Stimulated activated CD4-positive, alpha-beta T cell treated with anti-CD3 and anti-CD28 coated beads, Interleukin-12 subunit alpha, Interleukin-12 subunit beta, amount 100 ng/mL, for 4 hours (primary cell): ENCODE results near the gene WFDC1.

Experiments used
- DNase-seq: peaks from one replicate; pipeline ENCODE4 v3.0.0-alpha.2; 2020

Gene WFDC1

DNA sequence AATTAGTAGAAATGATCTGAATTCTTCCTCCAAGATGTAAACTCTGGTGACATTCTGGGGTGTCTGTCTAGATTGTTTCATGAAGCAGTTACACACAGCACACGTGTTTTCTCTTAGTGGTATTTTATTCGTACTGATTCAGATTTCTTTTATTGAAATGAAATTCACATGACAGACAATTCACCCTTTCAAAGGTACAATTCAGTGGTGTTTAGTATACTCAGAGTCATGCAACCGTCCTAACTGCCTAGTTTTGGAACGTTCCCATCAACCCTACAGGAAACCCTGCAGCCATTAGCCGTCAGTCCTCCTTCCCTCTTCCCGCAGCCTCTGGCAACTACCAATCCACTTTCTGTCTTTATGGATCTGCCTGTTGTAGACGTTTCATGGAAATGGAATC lies 8.8 kb downstream of the WFDC1 start:
- no peak for DNase-seq

DNA sequence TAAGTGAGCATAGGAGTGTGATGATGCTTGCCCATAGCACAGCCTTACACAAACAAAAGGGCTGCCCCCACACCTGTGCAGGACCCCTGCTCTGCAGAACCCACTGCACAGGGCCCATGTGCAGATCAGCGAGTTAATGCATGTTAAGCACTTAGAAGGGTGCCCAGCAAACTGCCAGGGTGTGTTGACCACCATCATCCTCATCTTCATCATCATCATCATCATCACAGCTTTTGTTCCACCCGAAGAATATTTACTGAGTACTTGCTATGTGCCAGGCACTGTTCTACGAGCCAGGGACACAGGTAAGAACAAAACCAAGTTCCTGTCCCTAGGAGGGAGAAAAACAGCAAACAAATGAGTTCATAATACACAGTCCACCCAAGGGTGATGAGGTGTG lies 11.9 kb downstream of the WFDC1 start:
- DNase-seq, result no peak

DNA sequence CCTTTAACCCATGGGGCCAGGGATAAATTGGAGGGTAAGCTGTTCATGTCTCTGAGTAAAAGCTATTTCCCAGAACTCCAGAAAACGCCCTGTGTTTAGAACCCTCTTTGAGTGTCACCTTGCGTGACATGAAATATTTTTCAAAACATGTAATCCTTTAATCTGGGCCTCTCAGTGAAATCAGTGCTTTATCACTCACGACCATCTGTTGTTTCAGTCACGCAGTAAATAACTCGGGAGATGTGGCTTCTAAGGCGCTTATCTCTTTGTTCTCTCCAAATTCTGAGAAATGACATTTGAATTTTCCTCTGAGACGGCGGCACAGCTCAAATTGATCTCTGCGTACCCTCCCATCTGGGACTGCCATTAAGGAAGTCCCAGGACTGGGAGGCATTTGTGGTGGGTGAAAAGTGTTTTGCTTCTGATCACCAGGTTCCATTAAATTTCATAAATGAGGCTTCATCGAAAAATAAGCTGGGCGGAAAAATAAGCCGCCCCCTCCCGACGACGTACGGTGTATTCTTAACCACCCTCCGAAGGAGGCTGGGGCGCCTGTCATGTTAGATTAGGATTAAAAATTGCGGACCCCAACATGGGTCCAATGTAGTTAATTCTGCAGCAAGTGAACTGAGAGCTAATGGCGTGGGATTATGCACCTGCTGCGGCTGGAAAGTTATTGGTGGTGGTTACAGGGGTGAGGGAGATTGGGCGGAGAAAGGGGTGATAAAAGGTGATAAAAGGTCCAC lies 12.7 kb downstream of the WFDC1 start:
- no peak for DNase-seq

DNA sequence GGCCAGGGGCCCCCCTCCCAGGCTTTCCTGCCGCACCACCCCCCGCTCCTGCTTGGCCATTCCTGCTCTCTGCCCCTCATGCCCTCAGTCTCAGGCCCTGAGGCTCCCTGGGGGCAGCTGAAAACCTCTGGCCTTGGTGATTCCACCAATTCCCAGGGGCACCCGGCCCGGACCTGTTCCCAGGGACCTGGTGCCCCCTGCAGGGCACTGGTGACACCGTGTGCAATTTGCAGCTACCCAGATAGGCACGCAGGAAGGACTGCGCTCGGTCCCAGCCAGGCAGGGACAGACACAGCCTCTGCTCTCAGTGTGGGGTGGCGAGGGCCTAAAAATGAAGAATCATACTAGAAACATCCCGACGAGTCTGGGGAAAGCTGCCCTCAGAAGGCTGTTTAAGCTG lies 13.4 kb downstream of the WFDC1 start:
- DNase-seq, result no peak

DNA sequence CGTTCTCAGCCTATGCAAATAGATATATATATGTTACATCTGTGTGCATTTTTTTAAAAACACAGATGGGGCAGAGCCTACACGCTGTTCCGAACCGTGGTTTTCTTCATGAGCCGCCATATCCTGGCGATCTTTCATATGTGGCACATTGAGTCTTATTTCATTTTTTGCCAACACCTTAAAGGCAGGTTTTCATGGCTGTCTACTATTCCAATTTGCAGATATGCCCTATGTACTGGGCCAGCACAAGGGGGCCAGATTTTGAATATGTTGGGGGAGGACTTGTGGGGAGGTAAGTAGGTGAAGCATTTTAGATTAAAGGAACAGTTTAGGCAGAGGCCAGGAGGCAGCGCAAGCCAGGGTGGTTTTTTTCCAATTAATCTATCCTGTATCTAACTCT lies 16.0 kb downstream of the WFDC1 start:
- DNase-seq, result no peak

DNA sequence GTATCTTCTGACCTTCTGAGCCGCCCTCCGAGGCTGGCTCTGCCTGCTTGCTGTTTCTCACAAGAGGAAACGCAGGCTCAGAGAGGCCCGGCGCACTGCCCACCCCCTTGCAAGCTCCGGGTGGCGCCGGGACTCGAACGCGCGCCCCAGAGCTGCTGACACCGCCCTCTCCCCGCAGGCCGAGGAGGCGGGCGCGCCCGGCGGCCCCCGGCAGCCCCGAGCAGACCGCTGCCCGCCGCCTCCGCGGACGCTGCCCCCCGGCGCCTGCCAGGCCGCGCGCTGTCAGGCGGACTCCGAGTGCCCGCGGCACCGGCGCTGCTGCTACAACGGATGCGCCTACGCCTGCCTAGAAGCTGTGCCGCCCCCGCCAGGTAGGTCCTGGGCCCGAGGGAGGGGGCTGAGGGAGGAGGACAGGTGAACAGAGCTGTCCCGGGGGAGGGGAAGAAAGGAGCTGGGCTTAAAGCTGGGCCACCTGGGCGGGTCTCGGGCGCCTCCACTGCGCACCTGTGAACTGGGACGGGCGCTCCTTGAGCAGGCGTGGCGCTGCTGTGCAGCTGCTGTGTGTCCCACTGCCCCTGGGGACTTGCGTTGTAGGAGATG lies 18.2 kb downstream of the WFDC1 start:
- DNase-seq, result no peak

DNA sequence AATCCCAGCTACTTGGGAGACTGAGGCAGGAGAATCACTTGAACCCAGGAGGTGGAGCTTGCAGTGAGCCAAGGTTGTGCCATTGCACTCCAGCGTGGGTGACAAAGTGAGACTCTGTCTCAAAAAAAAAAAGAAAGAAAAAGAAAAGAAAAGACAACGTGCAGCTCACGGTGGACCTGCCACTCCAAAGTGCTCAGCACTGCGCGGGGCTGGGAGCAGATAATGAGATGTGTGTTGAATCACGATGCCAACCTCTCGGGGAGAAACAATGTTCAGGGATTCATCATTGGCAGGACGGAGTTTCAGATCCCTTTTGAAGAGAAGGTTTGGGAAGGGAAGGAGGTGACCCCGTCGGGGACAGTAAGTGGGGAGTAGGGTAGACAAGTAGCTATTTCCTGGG lies 19.2 kb downstream of the WFDC1 start:
- no peak for DNase-seq

DNA sequence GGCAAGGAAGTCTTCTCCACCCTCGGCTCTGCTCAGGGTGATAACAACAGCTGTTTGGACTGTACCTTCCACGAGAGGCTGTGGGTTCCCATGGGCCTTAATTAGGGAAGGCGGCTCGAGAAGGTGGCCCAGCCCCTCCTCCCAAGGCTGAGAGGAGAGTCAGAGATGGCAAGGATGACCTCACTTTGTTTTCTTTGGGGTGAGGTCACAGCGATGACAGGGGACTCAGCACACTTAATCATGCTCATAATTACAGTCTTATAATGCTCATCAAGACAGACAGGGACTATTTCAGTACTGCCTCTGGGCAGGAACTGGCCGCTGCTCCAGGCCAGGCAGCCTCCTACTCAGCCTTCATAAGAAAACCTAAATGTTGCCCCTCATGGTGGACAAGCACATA lies 19.7 kb downstream of the WFDC1 start:
- DNase-seq, result no peak

DNA sequence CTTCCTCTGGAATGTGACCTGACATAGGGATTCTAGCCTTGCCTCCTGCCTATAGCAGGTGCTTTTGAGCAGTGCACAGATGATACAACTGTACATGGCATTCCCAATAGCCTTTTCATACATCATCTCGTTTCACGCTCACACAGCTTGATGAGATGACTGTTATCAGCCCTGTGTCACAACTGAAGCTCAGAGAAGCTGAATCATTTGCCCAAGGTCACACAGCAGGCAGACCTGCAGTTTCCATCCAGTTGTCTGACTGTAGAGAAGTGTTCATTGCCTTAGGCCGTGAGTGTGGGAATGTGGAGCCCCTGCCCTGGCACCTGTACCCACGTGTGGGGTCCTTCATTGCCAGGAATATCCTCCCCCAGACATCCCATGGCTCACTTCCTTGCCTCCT lies 20.1 kb downstream of the WFDC1 start:
- no peak for DNase-seq

DNA sequence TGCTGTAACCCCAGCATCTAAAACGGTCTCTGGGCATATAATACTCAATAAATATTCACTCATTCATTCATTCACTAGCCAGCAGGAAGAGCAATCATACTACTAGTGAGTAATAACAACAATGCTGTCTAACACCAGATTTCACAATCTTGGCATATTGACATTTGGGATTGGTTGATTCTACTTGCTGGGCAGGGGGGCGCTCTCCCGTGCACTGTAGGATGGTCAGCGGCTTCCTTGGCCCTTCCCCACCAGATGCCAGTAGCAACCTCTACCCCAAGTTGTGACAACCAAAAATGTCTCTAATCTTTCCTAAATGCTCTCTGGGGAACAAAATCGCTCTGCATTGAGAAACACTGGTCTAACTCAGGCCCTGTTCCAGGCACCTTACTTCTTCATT lies 20.7 kb downstream of the WFDC1 start:
- DNase-seq, result no peak

DNA sequence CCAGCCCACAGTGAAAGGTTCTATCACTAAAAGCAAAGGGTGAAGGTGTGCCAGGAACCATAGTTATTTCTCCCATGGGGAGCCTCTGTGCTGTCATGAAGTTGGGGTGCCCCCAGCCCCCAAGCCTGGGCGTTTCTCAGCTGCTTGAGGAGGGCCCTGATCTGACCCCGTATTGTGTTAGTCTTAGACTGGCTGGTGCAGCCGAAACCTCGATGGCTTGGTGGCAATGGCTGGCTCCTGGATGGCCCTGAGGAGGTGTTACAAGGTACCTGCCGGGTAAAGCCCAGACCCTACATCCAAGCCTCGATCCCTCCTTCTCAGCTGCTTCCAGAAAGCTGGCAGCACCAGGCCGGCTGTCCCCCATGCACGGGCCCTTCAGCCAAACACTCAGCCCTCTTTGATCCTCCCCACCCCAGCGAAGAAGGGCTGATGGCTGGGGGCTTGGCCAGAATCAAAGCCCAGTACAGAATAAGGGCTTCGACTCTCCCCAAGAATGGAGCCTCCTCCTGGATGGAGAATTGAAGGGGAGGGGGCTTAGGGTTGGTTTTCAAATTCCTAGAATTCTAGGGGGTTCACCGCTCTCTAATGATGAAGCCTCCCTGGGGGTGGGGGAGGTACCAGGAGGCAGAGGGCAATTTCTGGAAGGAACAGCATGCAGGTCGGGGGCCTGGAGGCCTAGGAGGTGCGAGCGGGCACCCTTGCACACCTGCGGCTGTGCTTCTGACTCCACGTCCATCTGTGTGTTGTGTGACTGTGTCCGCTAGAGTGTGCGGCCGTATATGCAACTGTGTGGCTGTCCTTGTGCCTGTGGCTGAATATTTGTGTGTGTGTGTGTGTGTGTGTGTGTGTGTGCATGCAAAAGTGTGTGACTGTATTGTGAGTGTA lies 23.7 kb downstream of the WFDC1 start:
- DNase-seq, result no peak

DNA sequence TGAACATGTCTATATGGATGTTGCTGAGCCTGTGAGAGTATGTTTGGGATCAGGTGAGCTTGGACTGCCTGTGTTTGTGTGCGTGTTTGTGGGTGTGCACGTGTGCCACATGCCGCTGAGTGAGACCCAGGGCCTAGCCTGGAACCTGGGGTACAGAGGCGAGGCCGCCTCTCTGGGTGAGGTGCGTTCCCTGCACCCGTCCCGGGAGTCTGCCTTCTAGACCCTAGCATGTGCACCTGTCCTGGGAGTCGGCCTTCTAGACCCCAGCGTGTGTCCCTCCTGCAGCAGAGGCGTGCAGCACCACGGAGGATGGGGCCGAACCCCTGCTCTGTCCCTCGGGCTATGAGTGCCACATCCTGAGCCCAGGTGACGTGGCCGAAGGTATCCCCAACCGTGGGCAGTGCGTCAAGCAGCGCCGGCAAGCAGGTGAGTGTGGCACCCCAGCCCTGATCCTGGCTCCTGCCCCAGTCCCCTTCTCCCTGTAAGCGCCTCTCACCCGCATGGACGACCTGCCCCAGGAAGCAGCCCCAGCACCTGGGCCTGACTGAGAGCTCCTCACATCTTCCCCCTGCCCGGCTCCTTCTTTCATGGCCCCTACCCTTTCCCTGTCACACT lies 24.6 kb downstream of the WFDC1 start:
- DNase-seq, result no peak

DNA sequence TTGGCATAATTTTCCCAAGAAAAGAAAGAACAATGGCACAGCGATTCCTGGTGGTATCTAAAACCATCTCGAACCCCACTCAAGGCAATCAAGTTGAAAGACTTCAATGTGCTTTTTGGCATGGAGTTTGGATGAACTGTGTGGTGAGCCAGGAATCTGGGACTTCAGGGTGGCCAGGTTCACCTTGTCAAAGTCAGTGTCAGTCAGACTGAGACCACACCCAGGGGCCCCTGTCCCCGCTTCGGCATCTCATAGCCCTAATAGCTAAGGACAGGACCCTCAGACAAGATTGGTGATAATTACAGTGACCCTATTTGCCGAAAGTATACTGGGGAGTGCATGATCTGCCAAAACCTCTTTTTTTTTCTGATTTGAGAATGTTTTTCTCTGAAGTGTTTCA lies 25.8 kb downstream of the WFDC1 start:
- no peak for DNase-seq

DNA sequence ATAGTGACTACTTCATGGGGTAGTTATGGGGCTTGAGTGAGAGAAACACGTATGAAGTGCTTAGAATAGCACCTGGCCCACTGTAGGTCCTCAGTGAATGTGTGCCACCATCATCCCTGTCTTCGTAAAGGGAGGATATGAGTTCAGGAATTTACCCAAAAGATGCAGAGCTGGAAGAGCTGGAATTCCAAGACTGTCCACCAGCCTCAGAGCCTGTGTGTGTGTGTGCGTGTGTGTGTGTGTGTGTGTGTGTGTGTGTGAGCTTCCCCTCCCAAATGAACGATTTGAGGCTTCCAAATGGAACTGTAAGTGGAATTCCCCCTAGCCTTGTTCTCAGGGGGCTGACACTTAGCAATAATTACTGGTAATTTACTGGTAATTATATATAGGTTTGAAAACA lies 27.3 kb downstream of the WFDC1 start:
- no peak for DNase-seq

DNA sequence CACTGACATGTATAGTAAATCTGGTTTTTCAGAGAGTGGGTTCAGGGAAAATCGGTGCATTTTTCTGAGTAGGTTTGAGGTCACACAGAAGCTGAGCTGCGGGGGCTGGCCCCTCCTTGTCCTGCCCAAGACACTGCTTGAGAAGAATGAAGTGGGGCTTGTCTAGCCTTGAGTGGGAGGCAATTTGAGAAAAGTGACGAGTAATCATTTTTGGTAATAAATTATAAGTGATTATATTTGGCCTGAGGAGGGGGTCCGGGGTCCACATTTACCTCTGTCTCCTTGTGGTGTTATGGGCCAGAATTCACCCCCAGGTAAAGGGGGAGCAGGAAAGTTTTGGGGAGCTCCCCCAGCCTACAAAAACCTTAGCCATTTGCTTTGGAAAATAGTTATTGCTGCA lies 28.1 kb downstream of the WFDC1 start:
- DNase-seq, result no peak

DNA sequence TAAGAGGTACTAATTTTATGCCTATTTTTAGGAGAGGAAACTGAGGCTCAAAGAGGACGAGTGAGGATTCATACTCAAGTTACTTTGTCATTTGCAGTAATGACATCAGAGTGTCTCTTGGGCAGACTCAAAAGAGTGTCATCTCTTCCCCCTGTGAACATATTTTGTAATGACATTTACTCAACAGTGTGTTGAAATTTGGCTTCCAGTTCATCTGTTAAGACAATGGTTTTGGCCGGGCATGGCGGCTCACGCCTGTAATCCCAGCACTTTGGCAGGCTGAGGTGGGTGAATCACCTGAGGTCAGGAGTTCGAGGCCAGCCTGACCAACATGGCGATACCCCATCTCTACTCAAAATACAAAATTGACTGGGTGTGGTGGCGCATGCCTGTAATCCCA lies 28.9 kb downstream of the WFDC1 start:
- no peak for DNase-seq

DNA sequence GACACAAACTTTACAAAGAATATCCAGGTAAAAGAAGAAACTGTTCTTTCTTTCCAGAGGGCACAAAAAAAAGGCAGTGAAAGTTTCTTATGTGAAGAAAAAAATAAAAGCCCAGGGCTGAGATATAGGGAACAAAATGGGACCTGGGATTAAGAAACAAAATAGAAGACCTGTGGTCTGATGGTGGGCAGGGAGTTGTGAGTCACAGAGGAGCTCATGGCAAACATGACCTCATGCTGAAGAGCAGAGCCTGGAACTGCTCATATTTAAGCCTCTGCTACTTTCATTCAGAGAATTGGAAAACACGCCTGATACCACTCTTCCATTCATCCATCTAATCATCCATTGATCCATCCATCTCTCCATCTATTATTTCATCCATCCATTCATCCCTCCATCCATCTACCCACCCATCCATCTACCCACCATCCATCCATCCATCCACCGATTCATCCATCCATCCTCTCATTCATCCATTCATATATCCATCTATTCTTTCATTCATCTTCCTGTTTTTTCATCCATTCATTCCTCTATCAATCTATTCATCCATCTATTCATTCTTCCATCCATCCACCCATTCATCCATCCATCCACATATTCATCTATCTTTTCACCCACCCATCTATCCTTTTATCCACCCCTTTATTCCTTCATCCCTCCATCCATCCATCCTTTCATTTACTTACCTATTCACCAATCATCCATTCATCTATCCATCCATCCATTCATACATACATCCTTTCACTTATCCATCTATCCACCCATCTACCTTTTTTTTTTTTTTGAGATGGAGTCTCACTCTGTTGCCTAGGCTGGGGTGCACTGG lies 30.0 kb downstream of the WFDC1 start:
- no peak for DNase-seq

DNA sequence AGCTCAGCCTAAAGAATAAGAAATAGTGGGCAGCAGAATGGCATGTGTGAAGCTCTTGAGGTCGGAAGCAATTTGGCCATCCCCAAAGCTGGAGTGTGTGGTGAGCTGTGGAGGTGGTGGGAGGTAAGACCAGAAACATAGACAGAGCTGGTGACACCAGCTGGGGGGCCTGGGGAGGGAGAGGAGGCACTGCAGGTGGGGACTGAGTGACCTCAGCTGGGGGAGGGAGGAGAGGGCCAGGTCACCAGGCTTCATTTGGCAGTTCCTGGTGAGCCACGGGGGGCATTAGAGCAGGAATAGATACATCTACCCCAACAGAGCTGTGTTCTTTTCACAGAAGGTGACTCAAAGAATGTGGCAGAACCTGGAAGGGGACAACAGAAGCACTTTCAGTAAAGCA lies 31.9 kb downstream of the WFDC1 start:
- DNase-seq, result no peak

DNA sequence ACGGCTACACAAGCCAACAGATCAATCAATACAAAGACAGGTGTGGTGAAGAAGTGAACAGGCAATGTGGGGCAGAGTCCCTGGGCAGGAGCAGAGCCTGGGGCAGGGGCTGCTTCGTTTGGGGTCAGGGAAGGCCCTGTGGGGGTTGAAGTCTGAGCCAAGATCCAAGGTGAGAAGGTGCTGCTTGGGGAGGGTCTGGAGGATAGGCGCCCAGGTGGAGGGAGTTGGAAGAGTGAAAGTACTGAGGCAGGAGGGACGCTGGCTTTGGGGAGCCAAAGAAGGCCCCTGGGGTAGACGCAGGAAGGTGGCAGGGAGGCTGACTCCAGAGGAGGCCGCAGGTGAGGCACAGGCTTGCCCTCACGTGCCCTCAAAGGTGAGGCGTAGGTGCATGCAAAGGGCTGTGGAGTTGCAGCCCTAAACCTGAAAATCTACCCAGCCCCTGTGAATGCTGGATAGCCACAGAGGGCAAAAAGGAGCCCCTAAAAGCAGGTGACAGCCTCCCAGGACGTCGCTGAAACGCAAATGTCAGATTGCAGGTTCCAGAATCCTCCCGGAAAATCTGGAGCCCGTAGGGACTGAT lies 33.3 kb downstream of the WFDC1 start:
- DNase-seq, result no peak

DNA sequence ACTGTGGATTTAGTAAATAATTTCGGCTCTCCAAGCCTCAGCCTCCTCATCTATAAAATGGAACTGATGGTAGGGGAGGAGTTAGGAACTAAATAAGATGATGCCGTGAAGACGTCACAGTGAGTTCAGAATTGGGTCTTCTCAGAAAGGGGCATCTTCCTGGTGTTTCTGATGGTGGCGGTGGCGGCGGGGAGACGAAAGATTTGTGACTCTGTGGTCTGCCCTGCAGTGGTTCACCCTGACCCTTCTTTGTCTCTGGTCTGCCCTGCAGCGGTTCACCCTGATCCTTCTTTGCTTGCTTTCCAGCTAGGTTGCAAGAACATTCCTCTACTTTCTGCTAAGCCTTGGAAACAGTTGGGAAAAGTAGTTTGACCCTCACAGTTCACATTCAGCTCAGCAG lies 34.3 kb downstream of the WFDC1 start:
- DNase-seq, result no peak

DNA sequence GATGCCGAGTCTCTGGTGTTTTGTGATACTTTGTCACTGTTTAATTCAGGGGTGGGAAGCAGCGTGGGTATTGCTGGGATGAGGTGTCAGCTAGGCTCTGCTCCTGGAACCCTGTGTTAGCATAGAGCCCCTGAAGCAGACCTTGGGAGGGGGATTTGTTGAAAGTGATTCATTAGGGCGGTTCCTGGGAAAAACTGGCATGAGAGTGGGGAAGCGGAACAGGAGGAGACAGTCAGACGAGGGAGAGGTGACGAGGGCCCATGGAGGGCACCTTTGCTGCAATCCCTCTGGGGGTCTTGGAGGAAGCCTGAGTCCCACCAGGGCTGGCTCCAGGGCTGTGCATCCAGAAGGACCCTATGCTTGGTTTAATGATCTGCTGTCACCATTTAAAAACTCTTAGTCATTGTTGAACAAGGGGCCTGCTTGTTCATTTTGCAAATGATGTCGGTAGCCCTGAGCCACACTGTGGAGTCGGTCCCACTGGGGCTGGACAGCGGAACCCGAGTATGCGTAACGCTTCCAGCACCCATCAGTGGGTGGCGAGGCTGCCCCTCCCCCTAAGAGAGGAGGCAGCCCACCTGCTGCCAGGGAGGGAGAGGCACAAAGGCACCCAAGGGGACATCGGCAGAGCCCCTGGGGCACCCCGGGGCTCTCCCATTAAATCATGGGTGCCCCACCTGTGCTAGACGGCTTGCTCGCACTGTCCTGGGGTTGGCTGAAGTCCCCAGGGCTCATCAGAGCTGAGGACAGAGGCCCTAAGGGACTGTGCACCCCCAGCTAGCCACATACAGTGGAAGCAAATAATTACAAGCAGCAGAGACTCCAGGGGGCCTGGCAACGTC lies 35.4 kb downstream of the WFDC1 start:
- DNase-seq, result no peak
